Measurements from ENCODE around the gene HTN1. TPM values are rescaled to one million over a fixed set of nuclear protein-coding genes. Genes with fewer than 3 reads are reported as not detected.
"Not testable (repeated sequence)": the region's sequence is repeated elsewhere in the genome, so short reads cannot be mapped to it uniquely, and the experiment has no call there.

The HTN1 gene
- total RNA-seq, result not detected in 2 replicates

DNA sequence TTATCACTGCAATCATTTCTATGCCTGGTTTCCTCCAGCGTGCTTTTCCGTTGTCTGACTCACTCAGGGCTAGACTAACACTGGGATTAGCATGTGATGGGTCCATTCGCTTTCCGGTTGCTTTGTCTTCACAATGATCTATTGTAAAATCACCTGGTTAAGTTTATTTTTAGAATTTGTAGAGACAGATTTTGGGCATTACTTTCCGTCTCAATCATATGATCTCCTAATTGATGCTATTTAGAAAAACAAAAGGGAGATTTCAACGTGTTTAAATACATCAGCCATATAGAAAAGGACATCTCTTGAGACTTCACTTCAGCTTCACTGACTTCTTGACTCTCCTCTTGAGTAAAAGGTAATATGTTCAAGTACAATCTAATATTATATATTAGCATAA is at the start of gene HTN1:
TSS of gene HTN1 (plus strand) at position 301 of the 400 bp plus-strand sequence. CDS start 2,639 bp downstream, outside the sequence.
- H3K36me3 Mint-ChIP-seq (ENCODE audit: low read depth); H3K4me1 Mint-ChIP-seq (ENCODE audit: low read depth); H3K27me3 Mint-ChIP-seq (ENCODE audit: insufficient read depth); intact Hi-C loops (cut with micrococcal nuclease); DNase-seq (ENCODE audit: low spot score); H3K27ac Mint-ChIP-seq; H3K4me3 Mint-ChIP-seq; H3K9me3 Mint-ChIP-seq: not testable (repeated sequence)

- no peaks in the 10 kb centered on the region for H3K36me3 Mint-ChIP-seq (ENCODE audit: low read depth)
- H3K9me3 Mint-ChIP-seq, result no peaks in the 10 kb centered on the region
- no peaks in the 10 kb centered on the region for H3K27me3 Mint-ChIP-seq (ENCODE audit: insufficient read depth)
- H3K27ac Mint-ChIP-seq, result no peak overlapping the region
- intact Hi-C loops (cut with micrococcal nuclease), result no loop called here
- DNase-seq (ENCODE audit: low spot score), result no peak
- H3K4me3 Mint-ChIP-seq, result no peak overlapping the region
- H3K4me1 Mint-ChIP-seq (ENCODE audit: low read depth), result no peaks in the 10 kb centered on the region
Observed at GRCh38 chr4:70000711-70001110, 49.5 kb upstream of the HTN1 start.

DNA sequence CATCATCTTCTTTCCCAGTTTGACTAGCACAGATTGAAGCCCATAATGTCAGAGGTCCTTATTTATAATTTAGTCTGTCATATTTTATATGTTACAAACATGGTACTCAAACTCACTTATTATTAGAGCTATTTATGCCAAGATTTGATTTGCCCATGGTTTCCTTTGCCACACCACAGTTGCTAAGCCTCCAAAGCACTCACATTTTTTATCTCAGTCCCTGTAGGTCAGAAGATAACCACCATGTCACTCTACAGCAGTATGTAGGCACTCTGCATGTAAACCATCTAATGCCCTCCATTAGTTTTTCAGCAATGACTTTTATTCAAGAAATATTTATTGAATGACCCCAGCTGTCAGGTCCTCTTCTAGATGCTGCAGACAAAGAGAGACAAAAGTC is 47.7 kb upstream of the HTN1 start:
- no peak for DNase-seq (ENCODE audit: low spot score)
- Mint-ChIP-seq H3K4me1 (ENCODE audit: low read depth) (no peaks in the 10 kb centered on the region), H3K27ac (no peak overlapping the region), H3K27me3 (ENCODE audit: insufficient read depth) (no peaks in the 10 kb centered on the region), H3K9me3 (no peaks in the 10 kb centered on the region), H3K36me3 (ENCODE audit: low read depth) (no peaks in the 10 kb centered on the region), H3K4me3 (no peak overlapping the region)
- intact Hi-C loops (cut with micrococcal nuclease), result no loop called here

DNA sequence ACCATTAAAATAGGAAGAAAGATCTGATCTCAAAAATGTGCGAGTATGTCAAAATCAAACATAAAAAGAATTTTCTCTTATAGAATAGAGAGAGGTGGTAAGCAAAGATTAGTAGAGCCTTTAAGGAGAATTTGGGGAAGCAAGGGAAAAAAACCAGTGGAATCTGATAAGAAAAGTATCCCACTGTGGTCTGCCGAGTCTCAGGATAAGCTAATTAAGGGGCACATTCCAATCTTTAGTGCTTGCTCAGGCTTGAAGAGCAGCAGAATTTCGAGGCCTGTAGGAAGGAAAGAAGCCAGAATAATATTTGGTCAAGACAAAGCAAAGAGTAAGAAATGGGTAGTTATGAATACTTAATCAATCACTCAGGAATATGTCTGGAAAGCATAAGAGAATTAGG is 41.5 kb upstream of the HTN1 start:
- H3K9me3 Mint-ChIP-seq, result no peaks in the 10 kb centered on the region
- H3K4me1 Mint-ChIP-seq (ENCODE audit: low read depth), result no peaks in the 10 kb centered on the region
- no peak for DNase-seq (ENCODE audit: low spot score)
- H3K36me3 Mint-ChIP-seq (ENCODE audit: low read depth), result no peaks in the 10 kb centered on the region
- intact Hi-C loops (cut with micrococcal nuclease), result no loop called here
- H3K27me3 Mint-ChIP-seq (ENCODE audit: insufficient read depth), result no peaks in the 10 kb centered on the region
- no peak overlapping the region for H3K4me3 Mint-ChIP-seq
- no peak overlapping the region for H3K27ac Mint-ChIP-seq

DNA sequence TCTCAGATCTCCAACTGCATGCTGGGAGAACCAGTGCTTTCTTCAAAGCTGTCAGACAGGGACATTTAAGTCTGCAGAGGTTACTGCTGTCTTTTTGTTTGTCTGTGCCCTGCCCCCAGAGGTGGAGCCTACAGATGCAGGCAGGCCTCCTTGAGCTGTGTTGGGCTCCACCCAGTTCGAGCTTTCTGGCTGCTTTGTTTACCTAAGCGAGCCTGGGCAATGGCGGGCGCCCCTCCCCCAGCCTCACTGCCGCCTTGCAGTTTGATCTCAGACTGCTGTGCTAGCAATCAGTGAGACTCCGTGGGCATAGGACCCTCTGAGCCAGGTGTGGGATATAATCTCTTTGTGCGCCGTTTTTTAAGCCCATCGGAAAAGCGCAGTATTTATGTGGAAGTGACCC is 31.2 kb upstream of the HTN1 start:
- DNase-seq (ENCODE audit: low spot score), result not testable (repeated sequence)

GRCh38 chr4:70023218-70023617 is 27.0 kb upstream of the HTN1 start:
- Mint-ChIP-seq H3K27ac (no peak overlapping the region), H3K27me3 (ENCODE audit: insufficient read depth) (no peaks in the 10 kb centered on the region), H3K4me1 (ENCODE audit: low read depth) (no peaks in the 10 kb centered on the region), H3K36me3 (ENCODE audit: low read depth) (no peaks in the 10 kb centered on the region), H3K4me3 (no peak overlapping the region), H3K9me3 (no peaks in the 10 kb centered on the region)
- intact Hi-C loops (cut with micrococcal nuclease), result no loop called here
- no peak for DNase-seq (ENCODE audit: low spot score)

More for the DNA sequence above, 31.2 kb upstream of the HTN1 start:
- H3K4me1 Mint-ChIP-seq (ENCODE audit: low read depth); intact Hi-C loops (cut with micrococcal nuclease); H3K27me3 Mint-ChIP-seq (ENCODE audit: insufficient read depth); H3K9me3 Mint-ChIP-seq; H3K27ac Mint-ChIP-seq; H3K36me3 Mint-ChIP-seq (ENCODE audit: low read depth); H3K4me3 Mint-ChIP-seq: not testable (repeated sequence)

DNA sequence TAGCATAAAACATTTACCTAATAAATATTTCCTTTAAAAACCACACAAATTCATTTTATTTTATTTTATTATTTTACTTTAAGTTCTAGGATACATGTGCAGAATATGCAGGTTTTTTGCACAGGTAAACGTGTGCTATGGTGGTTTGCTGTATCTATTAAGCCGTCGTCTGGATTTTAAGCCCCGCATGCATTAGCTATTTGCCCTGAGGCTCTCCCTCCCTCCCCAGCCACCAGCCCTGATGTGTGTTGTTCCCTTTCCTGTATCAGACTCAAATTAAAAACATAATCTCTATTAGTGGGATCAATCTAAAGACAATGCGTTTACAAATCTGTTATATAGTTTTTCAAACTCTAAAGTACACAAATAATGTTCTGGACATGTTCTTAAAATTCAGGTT is 23.2 kb upstream of the HTN1 start:
- no peaks in the 10 kb centered on the region for H3K4me1 Mint-ChIP-seq (ENCODE audit: low read depth)
- intact Hi-C loops (cut with micrococcal nuclease), result no loop called here
- H3K27ac Mint-ChIP-seq, result no peak overlapping the region
- no peaks in the 10 kb centered on the region for H3K36me3 Mint-ChIP-seq (ENCODE audit: low read depth)
- DNase-seq (ENCODE audit: low spot score), result no peak
- H3K9me3 Mint-ChIP-seq, result no peaks in the 10 kb centered on the region
- H3K4me3 Mint-ChIP-seq, result no peak overlapping the region
- no peaks in the 10 kb centered on the region for H3K27me3 Mint-ChIP-seq (ENCODE audit: insufficient read depth)

GRCh38 chr4:70028159-70028558 is 22.1 kb upstream of the HTN1 start, which contains the start of gene HTN3:
TSS of gene HTN3 (plus strand) at chr4:70028459. CDS start at chr4:70030741, 2,282 bp downstream.
- H3K4me3 Mint-ChIP-seq; DNase-seq (ENCODE audit: low spot score); H3K36me3 Mint-ChIP-seq (ENCODE audit: low read depth); intact Hi-C loops (cut with micrococcal nuclease); H3K27ac Mint-ChIP-seq; H3K27me3 Mint-ChIP-seq (ENCODE audit: insufficient read depth); H3K9me3 Mint-ChIP-seq; H3K4me1 Mint-ChIP-seq (ENCODE audit: low read depth): not testable (repeated sequence)

DNA sequence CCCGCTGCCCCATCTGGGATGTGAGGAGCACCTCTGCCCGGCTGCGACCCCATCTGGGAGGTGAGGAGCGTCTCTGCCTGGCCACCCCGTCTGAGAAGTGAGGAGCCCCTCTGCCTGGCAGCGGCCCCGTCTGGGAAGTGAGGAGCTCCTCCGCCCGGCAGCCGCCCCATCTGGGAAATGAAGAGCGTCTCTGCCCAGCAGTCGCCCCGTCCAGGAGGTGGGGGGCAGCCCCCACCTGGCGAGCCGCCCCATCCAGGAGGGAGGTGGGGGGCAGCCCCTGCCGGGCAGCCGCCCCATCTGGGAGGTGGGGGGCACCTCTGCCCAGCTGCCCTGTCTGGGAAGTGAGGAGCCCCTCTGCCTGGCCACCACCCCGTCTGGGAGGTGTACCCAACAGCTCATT is 12.7 kb upstream of the HTN1 start:
- H3K9me3 Mint-ChIP-seq; H3K4me3 Mint-ChIP-seq; intact Hi-C loops (cut with micrococcal nuclease); H3K36me3 Mint-ChIP-seq (ENCODE audit: low read depth); H3K27me3 Mint-ChIP-seq (ENCODE audit: insufficient read depth); DNase-seq (ENCODE audit: low spot score); H3K27ac Mint-ChIP-seq; H3K4me1 Mint-ChIP-seq (ENCODE audit: low read depth): not testable (repeated sequence)

- DNase-seq (ENCODE audit: low spot score); H3K4me1 Mint-ChIP-seq (ENCODE audit: low read depth); intact Hi-C loops (cut with micrococcal nuclease); H3K27me3 Mint-ChIP-seq (ENCODE audit: insufficient read depth); H3K9me3 Mint-ChIP-seq; H3K36me3 Mint-ChIP-seq (ENCODE audit: low read depth); H3K27ac Mint-ChIP-seq; H3K4me3 Mint-ChIP-seq: not testable (repeated sequence)
Observed at GRCh38 chr4:70039928-70040327, 10.3 kb upstream of the HTN1 start.

DNA sequence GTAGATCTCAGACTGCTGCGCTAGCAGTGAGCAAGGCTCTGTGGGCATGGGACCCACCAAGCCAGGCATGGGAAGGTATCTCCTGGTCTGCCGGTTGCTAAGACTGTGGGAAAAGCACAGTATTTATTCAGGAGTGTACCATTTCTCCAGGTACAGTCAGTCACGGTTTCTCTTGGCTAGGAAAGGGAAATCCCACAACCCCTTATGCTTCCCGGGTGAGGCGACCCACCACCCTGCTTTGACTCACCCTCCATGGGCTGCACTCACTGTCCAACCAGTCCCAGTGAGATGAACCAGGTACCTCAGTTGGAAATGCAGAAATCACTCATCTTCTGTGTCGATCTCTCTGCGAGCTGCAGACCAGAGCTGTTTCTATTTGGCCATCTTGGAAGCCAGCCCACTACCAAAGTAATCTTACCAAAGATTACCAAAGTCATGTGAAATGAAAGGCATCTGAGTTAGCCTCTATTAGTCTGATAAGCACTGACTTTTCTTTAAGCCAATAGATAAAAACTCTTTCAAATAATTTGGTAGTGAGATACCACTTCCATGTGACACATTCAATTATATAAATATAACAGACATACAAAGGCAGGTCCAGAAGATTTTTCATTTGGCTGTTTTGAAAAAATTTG is 8.5 kb upstream of the HTN1 start:
- H3K4me1 Mint-ChIP-seq (ENCODE audit: low read depth), result no peaks in the 10 kb centered on the region
- intact Hi-C loops (cut with micrococcal nuclease), result no loop called here
- no peaks in the 10 kb centered on the region for H3K36me3 Mint-ChIP-seq (ENCODE audit: low read depth)
- H3K9me3 Mint-ChIP-seq, result peaks cover 4% of the 10 kb centered on the region
- H3K27ac Mint-ChIP-seq, result no peak overlapping the region
- H3K27me3 Mint-ChIP-seq (ENCODE audit: insufficient read depth), result no peaks in the 10 kb centered on the region
- no peak for DNase-seq (ENCODE audit: low spot score)
- H3K4me3 Mint-ChIP-seq, result no peak overlapping the region

DNA sequence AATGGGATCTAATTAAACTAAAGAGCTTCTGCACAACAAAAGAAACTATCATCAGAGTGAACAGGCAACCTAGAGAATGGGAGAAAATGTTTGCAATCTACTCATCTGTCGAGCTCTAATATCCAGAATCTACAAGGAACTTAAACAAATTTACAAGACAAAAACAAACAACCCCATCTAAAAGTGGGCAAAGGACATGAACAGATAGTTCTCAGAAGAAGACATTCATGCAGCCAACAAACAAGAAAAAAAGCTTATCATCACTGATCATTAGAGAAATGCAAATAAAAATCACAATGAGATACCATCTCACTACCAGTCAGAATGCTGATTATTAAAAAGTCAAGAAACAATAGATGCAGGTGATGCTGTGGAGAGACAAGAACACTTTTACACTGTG is 6.3 kb downstream of the HTN1 start:
- H3K36me3 Mint-ChIP-seq (ENCODE audit: low read depth); DNase-seq (ENCODE audit: low spot score); H3K4me1 Mint-ChIP-seq (ENCODE audit: low read depth); H3K27ac Mint-ChIP-seq; intact Hi-C loops (cut with micrococcal nuclease); H3K4me3 Mint-ChIP-seq; H3K9me3 Mint-ChIP-seq; H3K27me3 Mint-ChIP-seq (ENCODE audit: insufficient read depth): not testable (repeated sequence)

DNA sequence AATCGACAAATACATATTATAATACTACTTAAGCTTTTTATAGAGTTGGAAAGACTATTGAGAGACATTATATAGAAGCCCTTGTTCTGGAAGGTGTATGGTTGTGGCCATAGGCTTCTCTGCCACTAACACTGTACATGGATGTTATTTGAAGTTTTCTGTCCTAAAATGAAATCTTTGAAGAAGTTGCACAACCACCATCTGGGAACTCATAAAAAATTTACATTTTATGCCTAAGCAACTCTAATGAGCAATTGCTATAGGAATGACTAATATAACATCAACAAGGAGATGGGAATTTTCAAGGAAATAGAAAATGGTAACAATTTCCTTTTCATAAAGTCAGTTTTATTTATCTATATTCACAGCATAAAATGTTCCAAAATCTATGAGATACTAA is 7.4 kb downstream of the HTN1 start:
- Mint-ChIP-seq H3K27me3 (ENCODE audit: insufficient read depth) (no peaks in the 10 kb centered on the region), H3K27ac (no peak overlapping the region), H3K4me3 (no peak overlapping the region), H3K9me3 (no peaks in the 10 kb centered on the region), H3K4me1 (ENCODE audit: low read depth) (no peaks in the 10 kb centered on the region), H3K36me3 (ENCODE audit: low read depth) (no peaks in the 10 kb centered on the region)
- no peak for DNase-seq (ENCODE audit: low spot score)
- intact Hi-C loops (cut with micrococcal nuclease), result no loop called here

- intact Hi-C loops (cut with micrococcal nuclease), result no loop called here
- no peaks in the 10 kb centered on the region for H3K36me3 Mint-ChIP-seq (ENCODE audit: low read depth)
- no peaks in the 10 kb centered on the region for H3K9me3 Mint-ChIP-seq
- H3K4me1 Mint-ChIP-seq (ENCODE audit: low read depth), result no peaks in the 10 kb centered on the region
- DNase-seq (ENCODE audit: low spot score), result no peak
- H3K27ac Mint-ChIP-seq, result no peak overlapping the region
- no peak overlapping the region for H3K4me3 Mint-ChIP-seq
- H3K27me3 Mint-ChIP-seq (ENCODE audit: insufficient read depth), result no peaks in the 10 kb centered on the region
Observed at GRCh38 chr4:70059149-70059548, 8.9 kb downstream of the HTN1 start.

Measured in activated T-helper 1 cell treated with anti-CD3 and anti-CD28 coated beads, Interleukin-12 subunit alpha, Interleukin-12 subunit beta, Interleukin-2, Interleukin-4 antibody, amounts not matched to agents 30 ng/mL and 10 ng/mL and 1 ng/mL, durations not matched to agents 14 hours and 24 hours and 36 hours (primary cell).